GM19467 (cell line): ENCODE measurements around the gene SKP1.

Experiments
- ATAC-seq: cut with Tn5 transposase; IDR thresholded peaks from one replicate; pipeline ENCODE4 v1.9.1; 2021; ENCODE audit warnings: mild to moderate bottlenecking, moderate library complexity; ENCODE audit not compliant: unreplicated experiment

Gene SKP1

GRCh38 chr5:134130239-134130945, 46.4 kb downstream of the SKP1 start:
- ATAC-seq: no peak

- no peak for ATAC-seq
Measured at GRCh38 chr5:134129411-134130238, 47.1 kb downstream of the SKP1 start.

GRCh38 chr5:134128648-134128995, 48.1 kb downstream of the SKP1 start:
- no peak for ATAC-seq

- no peak for ATAC-seq
Measured at GRCh38 chr5:134127988-134128647, 48.6 kb downstream of the SKP1 start.

- ATAC-seq: no peak
Measured at GRCh38 chr5:134127376-134127861, 49.3 kb downstream of the SKP1 start.

GRCh38 chr5:134125039-134126015, 51.4 kb downstream of the SKP1 start:
- ATAC-seq: no peak

- ATAC-seq: no peak
Measured at GRCh38 chr5:134124289-134125038, 52.3 kb downstream of the SKP1 start.

- no peak for ATAC-seq
Measured at GRCh38 chr5:134123360-134123759, 53.4 kb downstream of the SKP1 start.

- no peak for ATAC-seq
Measured at GRCh38 chr5:134122530-134122929, 54.2 kb downstream of the SKP1 start.

- no peak for ATAC-seq
Measured at GRCh38 chr5:134120386-134121138, 56.2 kb downstream of the SKP1 start.

GRCh38 chr5:134119720-134120119, 57.0 kb downstream of the SKP1 start:
- no peak for ATAC-seq

- ATAC-seq: no peak
Measured at GRCh38 chr5:134118212-134118835, 58.4 kb downstream of the SKP1 start.

- ATAC-seq: no peak
Measured at GRCh38 chr5:134116789-134117761, 59.7 kb downstream of the SKP1 start.

- ATAC-seq: no peak
Measured at GRCh38 chr5:134116286-134116685, 60.5 kb downstream of the SKP1 start.

GRCh38 chr5:134115806-134116175, 61.0 kb downstream of the SKP1 start:
- ATAC-seq: no peak

- no peak for ATAC-seq
Measured at GRCh38 chr5:134114886-134115805, 61.6 kb downstream of the SKP1 start.
